ENCODE data around the gene ADARB1. TPM values are rescaled to one million over a fixed set of nuclear protein-coding genes. Genes with fewer than 3 reads are reported as not detected.

Gene ADARB1
- total RNA-seq, 2 experiments from 2014 or later: 6.6 to 20.5 TPM

GRCh38 chr21:45050345-45050796 lies 24.0 kb upstream of the ADARB1 start:
- H4K20me1 ChIP-seq (ENCODE audit: insufficient read depth, low read length): no peaks in the 10 kb centered on the region
- H3K79me2 ChIP-seq (ENCODE audit: insufficient read depth, low read depth, low read length): no peaks in the 10 kb centered on the region
- no peaks in the 10 kb centered on the region for H3K9me2 ChIP-seq (ENCODE audit: insufficient read depth, low read length)
- H3K36me3 ChIP-seq (ENCODE audit: insufficient read depth, low read length): no peaks in the 10 kb centered on the region
- no peaks in the 10 kb centered on the region for H3K4me1 ChIP-seq (ENCODE audit: insufficient read depth, low read length, poor library complexity, severe bottlenecking)
- CTCF ChIA-PET (ENCODE audit: unreplicated experiment): no interaction called here
- POLR2A ChIA-PET: interaction anchor here (0.6 kb wide), 1 partner anchor 677 kb away, joined by 3 read pairs; no protein-coding TSS in a partner anchor
- H3K4me3 ChIP-seq (ENCODE audit: low read depth, low read length, poor library complexity, severe bottlenecking): no peak overlapping the region
- H3K27ac ChIP-seq (ENCODE audit: low read depth, low read length, poor library complexity, severe bottlenecking): no peak overlapping the region
- no TSS peak for BruUV-seq (replicated peaks)
- H3K9me3 ChIP-seq (ENCODE audit: low read length): peaks cover 5% of the 10 kb centered on the region; the same call in 1 of the 2 replicates
- no peak for DNase-seq (ENCODE audit: low spot score)
- no peak overlapping the region for H3K4me2 ChIP-seq (ENCODE audit: low read length)
- no peak for TF ChIP-seq CTCF (conservative IDR thresholded peaks at IDR 0.05; ENCODE audit: low read length)
- no peak for TF ChIP-seq EZH2phosphoT487 (IDR thresholded peaks at IDR 0.05; ENCODE audit: borderline replicate concordance, low read depth, low read length)
- H2AFZ ChIP-seq (ENCODE audit: low read length): no peak overlapping the region
- intact Hi-C loops (cut with micrococcal nuclease; ENCODE audit: unreplicated experiment): no loop called here

- Histone ChIP-seq H3K27ac (ENCODE audit: low read depth, low read length, poor library complexity, severe bottlenecking) (no peak overlapping the region), H3K4me2 (ENCODE audit: low read length) (no peak overlapping the region), H3K79me2 (ENCODE audit: insufficient read depth, low read depth, low read length) (no peaks in the 10 kb centered on the region), H4K20me1 (ENCODE audit: insufficient read depth, low read length) (no peaks in the 10 kb centered on the region), H3K9me2 (ENCODE audit: insufficient read depth, low read length) (no peaks in the 10 kb centered on the region), H3K4me3 (ENCODE audit: low read depth, low read length, poor library complexity, severe bottlenecking) (no peak overlapping the region), H3K4me1 (ENCODE audit: insufficient read depth, low read length, poor library complexity, severe bottlenecking) (no peaks in the 10 kb centered on the region), H2AFZ (ENCODE audit: low read length) (no peak overlapping the region), H3K36me3 (ENCODE audit: insufficient read depth, low read length) (no peaks in the 10 kb centered on the region), H3K9me3 (ENCODE audit: low read length) (peaks cover 5% of the 10 kb centered on the region; the same call in 1 of the 2 replicates)
- intact Hi-C loops (cut with micrococcal nuclease; ENCODE audit: unreplicated experiment): no loop called here
- CTCF ChIA-PET (ENCODE audit: unreplicated experiment): no interaction called here
- TF ChIP-seq CTCF (conservative IDR thresholded peaks at IDR 0.05; ENCODE audit: low read length): no peak
- TF ChIP-seq EZH2phosphoT487 (IDR thresholded peaks at IDR 0.05; ENCODE audit: borderline replicate concordance, low read depth, low read length): no peak
- no TSS peak for BruUV-seq (replicated peaks)
- DNase-seq (ENCODE audit: low spot score): no peak
- POLR2A ChIA-PET: interaction anchor here (0.6 kb wide), 1 partner anchor 676 kb away, joined by 3 read pairs; no protein-coding TSS in a partner anchor
These were observed 23.4 kb upstream of the ADARB1 start for GRCh38 chr21:45050797-45051489.

Measured in OCI-LY7 (cell line).